NCI-H2196 treated with DMSO at 0.1 percent for 48 hours (cell line): ENCODE results near the gene PLP1.

Experiments
- DNase-seq: peaks from one replicate; lab custom pipeline; 2025; ENCODE audit not compliant: unreplicated experiment; lab: John Stamatoyannopoulos, UW

The PLP1 gene

GRCh38 chrX:103823591-103823990, 47.0 kb downstream of the PLP1 start:
- no peak for DNase-seq

DNA sequence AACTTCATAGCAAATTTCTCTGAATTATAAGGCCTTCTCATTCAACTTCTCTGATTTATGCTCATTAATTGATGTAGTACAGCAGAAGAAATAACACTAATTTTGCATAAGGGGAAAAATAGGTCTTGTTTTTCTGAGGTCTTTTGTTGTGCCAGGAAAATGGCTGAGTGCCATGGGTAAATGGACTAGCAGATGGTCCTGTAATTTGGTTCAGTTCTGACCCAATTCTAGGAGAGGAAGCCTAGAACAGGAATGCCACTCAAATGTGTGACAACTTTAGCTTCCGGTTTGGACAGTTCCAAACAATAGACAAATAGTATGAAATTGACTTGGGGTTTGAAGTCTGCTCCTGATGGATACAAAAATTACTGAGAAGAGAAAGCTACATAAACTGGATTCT, 49.2 kb downstream of the PLP1 start:
- DNase-seq: no peak

GRCh38 chrX:103828529-103828928, 51.9 kb downstream of the PLP1 start:
- no peak for DNase-seq

DNA sequence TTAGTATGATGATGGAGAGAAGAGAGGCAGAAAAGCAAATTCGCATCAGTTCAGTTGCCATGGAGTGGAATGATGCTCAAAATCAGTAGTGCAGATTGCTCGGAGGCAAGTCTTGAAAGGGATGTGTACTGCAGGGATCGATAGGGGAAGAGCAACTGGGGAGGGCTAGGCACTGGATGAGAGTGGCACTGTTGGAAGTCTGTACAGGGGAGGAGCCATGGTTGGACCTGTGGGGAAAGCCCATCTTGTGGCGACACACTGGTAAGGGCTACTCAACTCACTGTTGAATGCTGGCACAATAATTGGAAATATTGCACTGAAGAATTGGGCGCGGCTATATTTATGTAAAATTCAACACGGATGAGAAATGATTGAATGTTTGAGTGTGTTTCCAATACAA, 54.2 kb downstream of the PLP1 start:
- no peak for DNase-seq

GRCh38 chrX:103831342-103831802, 54.7 kb downstream of the PLP1 start:
- DNase-seq: no peak

- DNase-seq: peak; percentile 25
Measured at GRCh38 chrX:103831803-103832544, 55.3 kb downstream of the PLP1 start, which contains the start of gene RAB9B. Gene RAB9B, minus strand, starts transcription at chrX:103832257. Its CDS starts 6,473 bp downstream, at chrX:103825784.

DNA sequence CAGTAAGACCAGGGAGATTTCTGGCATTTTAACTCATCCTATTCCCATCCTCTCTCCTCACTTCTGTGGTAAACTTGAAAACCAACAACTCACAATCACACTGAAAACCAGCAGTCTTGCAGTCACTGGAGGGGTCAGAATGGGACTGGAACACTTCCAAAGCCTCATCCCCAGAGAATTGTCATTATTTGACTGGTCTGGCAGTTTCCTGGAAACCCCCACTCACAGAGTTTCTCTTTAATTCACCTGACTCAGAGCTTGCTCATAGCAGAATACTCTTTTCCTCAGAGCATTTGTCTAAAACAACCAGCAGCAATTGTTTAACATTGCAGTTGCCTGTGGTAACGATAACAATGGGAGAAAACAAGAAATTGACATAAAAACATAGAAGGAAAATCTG, 62.8 kb downstream of the PLP1 start:
- DNase-seq: no peak
